GM21786 (cell line): ENCODE data around the gene HNMT.
"Not testable (repeated sequence)": the region's sequence is repeated elsewhere in the genome, so short reads cannot be mapped to it uniquely, and the experiment has no call there.

Experiments
- ATAC-seq: cut with Tn5 transposase; IDR thresholded peaks from one replicate; pipeline ENCODE4 v1.9.1; 2021; ENCODE audit not compliant: unreplicated experiment

HNMT gene

DNA sequence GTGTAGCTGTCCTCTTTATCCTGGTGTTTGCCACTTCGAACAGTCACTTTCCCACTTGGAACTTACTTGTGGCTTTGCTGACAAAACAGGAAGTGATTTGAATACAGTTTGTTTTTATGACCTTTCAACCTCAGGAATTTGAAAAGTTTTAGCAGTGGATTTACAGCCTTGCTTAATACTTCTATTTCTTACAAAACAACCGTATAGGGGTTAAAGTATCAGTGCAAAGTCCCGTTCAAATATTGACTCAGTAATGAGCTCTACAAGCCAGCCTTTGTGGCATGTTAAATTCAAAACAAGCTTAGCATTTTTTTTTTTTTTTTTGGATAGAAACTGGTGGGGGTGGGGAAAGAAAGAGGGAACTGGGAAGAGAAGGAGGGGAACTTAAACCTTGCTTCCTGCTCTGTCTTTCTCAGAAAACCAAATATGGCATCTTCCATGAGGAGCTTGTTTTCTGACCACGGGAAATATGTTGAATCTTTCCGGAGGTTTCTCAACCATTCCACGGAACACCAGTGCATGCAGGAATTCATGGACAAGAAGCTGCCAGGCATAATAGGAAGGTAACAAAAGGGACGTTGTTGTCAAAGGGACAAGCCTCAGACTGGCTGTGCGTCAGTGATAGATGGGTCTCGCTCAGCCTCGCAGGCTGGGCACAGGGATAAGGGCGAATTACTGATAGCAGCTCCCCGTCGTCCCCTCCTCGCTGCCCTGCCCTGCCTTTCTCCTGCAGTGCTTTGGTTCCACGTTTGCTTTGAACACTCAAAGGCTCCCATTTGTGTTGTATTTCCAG lies at the start of gene HNMT:
Gene HNMT, plus strand, starts transcription at position 408 of the 793 bp plus-strand sequence. Its CDS starts 19 bp downstream, at position 427.
- ATAC-seq: no peak

DNA sequence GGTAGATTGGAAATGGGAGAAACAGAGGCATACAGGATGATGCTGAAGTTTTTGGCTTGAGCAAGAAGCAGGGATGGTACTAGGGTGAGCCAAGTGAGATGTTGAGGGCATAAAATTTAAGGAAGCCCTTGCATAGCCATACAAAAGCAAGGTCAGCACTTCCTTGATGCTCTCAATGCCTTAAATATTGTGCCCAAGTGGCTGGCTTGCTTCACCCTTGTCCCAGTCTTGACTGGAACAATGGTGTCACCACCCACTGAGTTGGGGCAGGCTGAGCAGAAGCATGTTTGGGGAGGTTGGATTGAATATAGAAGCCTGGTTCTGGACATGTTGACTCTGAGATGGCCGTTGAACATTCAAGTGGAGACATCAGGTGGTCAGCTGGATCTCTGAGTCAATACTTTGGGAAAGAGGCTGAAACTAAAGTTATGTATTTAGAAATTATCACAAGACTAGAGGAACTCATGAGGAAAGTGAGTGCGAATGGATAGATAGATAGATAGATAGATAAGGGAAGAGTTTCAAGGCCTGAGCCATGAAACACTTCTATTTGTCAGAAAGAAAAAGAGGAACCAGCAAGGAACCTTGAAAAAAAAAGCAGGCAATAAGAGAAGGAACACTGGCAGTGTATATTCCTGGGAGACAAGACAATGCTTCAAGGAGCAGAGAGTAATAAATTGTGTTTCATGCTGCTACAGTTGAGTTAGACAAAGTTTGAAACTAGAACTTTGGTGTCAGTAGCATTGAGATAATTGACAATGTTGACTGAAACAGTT lies 43.0 kb upstream of the HNMT start:
- ATAC-seq: no peak

DNA sequence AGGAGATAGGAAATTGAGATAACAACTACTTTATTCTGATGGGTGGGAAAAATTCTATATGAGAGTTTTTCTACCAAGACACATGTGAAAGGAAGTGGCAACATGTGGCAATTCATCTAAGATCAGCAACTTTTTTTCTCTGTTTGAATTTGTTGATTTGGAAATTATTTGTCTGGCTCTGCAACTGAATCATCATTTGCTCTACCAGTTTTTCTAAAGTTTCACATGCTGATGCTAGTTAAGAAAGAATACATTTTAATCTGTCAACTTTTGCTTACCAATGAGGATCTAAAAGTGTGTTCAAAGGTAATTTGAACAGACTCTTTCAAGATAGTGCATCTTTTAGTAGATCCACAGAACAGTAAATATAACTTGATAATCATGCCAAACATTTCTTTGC lies 42.1 kb upstream of the HNMT start:
- ATAC-seq: not testable (repeated sequence)

DNA sequence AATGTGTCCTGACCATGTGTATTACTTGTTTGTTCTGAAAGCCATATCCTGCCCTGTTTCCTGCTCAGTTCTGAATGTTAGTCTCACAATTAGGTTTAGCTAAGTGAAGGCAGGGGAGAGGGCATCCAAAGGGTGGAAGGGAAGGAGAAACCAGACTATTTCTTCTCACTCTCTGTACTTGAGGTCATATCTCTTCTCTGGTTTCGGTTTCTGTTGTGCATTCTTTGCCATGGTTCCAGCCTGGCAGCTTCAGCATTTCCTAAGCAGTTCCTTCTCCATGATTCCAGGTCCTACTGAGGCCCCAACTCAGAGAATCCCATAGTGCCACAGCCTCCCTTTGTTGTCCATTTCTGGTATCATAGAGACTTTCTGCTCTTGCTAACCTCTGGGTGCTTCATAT lies 40.3 kb upstream of the HNMT start:
- no peak for ATAC-seq

DNA sequence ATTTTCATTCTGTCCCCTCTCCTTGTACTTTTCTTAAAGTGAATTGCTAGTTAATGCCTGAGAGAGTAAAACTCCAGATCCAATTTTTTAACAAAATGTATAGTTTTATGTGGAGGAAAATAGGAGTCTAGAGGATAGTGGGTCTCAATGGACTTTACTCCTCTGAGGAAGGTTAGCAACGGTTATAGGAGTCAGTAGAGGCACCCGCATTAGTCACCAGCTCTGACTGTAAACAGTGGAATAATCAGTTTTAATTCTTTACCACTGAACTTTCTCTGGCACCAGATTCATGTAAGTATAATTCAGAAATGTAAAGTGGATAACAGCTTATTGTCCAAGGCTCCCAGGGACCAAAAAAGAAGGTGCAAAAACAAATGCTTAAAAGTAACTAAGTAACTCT lies 38.7 kb upstream of the HNMT start:
- ATAC-seq: no peak

DNA sequence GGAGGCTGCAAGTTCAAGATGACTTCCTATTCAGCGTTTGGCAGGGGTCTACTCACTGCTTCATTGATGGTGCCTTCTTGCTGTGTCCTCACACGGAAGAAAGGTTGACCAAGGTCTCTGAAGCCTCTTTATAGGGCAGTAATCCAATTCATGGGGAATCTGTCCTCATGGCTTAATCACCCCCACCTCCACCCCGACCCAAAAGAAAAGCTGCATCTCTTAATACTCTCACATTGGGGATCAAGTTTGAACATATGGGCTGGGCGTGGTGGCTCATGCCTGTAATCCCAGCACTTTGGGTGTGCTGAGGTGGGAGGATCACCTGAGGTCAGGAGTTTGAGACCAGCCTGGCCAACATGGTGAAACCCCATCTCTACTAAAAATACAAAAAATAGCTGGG lies 36.4 kb upstream of the HNMT start:
- no peak for ATAC-seq

GRCh38 chr2:137928547-137929518 lies 35.4 kb upstream of the HNMT start:
- no peak for ATAC-seq

- ATAC-seq: no peak
Observed at GRCh38 chr2:137929519-137929916, 34.8 kb upstream of the HNMT start.

DNA sequence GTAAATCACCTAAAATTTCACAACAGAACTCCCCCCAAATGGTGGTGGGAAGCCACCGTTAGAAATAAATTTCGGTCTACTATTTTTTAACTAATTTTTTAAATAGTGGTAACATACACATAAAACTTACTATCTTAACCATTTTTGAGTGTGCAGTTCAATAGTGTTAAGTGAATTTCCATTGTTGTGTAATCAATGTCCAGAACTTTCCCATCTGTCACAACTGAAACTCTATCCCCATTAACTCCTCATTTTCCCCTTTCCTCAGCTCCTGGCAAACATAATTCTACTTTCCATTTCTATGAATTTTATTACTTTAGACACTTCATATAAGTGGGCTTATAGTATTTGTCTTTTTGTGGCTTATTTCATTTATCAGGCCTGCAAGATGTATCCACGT lies 34.1 kb upstream of the HNMT start:
- ATAC-seq: no peak

- ATAC-seq: no peak
Observed at GRCh38 chr2:137935591-137935990, 28.7 kb upstream of the HNMT start.

GRCh38 chr2:137937246-137937645 lies 27.0 kb upstream of the HNMT start:
- ATAC-seq: no peak

GRCh38 chr2:137937778-137938177 lies 26.5 kb upstream of the HNMT start:
- ATAC-seq: no peak

GRCh38 chr2:137938204-137938603 lies 26.1 kb upstream of the HNMT start:
- no peak for ATAC-seq

DNA sequence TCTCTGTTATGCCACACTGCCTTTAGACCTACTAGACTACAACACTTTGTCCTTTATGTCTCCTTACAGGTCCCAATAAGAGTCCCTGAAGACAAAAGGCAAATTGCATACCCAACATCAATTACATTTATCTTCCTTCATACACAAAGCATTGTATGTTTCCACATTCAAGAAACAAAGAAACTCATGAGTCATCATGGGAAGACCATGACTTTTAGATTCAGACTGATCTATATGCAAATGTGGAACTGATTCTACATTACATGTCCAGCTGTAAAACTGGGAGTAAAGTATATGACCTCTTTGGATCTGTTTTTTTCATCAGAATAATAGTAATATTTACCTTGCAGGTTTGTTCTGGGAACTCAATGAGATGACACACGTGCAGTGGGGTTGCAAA lies 25.2 kb upstream of the HNMT start:
- no peak for ATAC-seq

DNA sequence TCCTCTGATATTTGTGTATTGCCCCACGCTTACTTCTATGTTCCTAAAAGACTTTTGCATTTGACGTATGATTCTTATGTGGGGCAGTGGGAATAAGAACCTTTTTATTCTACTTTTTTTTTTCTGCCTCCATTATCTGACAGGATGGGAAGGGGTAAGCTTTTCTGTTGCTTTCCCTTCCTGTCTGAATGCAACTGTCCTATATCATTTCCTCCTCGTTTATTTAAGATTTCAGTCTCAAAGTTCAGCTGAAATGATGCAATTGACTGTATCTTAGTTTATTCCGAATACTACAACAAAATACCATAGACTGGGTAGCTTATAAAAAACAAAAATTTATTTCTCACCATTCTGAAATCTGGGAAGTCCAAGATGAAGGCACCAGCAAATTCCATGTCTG lies 24.1 kb upstream of the HNMT start:
- ATAC-seq: no peak

DNA sequence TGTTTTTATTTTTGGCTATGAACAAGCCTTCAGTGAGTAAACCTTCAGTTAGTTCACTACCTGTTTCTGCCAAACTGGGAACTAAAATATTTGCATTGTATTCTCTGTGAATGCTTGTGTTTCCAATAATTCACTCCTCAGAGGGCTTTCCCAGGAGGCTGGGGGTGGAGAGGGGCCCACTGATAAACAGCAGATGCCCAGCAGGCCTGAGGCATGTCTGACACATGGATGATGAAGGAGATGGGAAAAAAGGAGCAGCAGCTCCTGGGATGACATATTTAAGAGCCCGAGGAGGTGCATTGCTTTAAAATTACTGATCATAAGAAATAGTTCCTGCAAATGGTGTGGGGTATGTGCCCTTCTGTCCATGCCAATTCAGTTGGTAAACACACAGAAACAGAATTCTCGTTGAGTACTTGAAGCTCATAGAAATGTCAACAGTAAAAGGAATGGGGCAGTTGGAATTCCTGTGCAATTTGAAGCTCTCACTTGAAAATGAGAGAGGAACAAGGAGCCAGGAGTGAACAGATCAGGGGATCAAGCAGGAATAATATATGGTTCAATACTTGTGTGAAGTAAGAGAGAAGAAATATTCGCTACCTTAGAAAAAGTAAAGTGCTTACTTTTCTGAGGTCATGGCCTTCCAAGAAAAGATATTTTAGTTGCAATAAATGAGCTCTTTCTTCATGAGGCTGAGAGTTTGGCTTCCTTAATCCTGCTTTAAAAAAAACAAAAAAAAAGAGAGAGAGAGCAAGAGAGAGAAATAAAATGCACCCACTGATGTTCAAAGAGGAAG lies 22.0 kb upstream of the HNMT start:
- ATAC-seq: no peak

- ATAC-seq: no peak
Observed at GRCh38 chr2:137942833-137943677, 21.2 kb upstream of the HNMT start.

DNA sequence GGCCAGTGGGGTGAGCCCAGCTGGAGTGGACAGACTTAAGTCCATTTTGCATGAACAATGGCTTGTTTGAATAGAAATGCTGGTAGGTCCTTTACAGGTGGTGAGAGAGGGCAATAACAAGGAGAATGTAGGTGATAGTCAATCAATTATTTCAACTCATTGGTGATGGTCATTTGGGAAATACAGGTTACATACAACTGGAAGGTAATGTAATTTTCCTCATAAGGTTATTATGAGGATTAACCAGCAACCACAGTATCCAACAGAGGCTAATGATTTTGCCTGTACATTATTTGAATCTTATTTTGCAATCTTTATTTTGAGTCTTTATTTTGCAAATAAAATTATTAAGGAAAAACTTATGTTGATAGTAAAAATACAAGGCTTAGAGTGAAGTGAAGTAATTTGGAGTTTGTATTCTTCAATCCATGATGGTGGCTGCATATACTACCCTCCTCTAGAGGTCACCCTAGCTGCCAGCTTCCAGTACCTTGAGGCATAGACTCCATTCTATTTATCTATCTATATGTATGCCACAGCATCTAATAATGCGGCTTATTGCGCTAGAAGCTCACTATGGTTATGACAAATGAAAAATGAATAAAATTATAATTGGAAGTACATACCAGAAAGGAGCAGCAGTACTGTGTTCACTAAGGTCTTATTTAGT lies 20.5 kb upstream of the HNMT start:
- ATAC-seq: no peak

- no peak for ATAC-seq
Observed at GRCh38 chr2:137944714-137945113, 19.6 kb upstream of the HNMT start.
